Mesendoderm (in vitro differentiated cells): ENCODE measurements around the gene TNFAIP8L2.

ENCODE experiments used
- DNase-seq: peaks from one replicate; pipeline ENCODE4 v3.0.0; 2013
- H2AK5ac ChIP-seq: 2 replicates; pipeline ENCODE4 v1.6.1; 2013; ENCODE audit warnings: low read length, inconsistent platforms
- H2BK120ac ChIP-seq: 2 replicates; pipeline ENCODE4 v1.6.1; 2013; ENCODE audit warnings: low read depth, mild to moderate bottlenecking, low read length, moderate library complexity, mixed read lengths
- H2BK15ac ChIP-seq: replicated peaks from 2 replicates; pipeline ENCODE4 v1.6.1; 2013; ENCODE audit warnings: low read depth, mild to moderate bottlenecking, moderate library complexity
- H2BK5ac ChIP-seq: 2 replicates; pipeline ENCODE4 v1.6.1; 2013; ENCODE audit warnings: low read length, inconsistent platforms
- H3K18ac ChIP-seq: 2 replicates; pipeline ENCODE4 v1.6.1; 2013; ENCODE audit warnings: mild to moderate bottlenecking, low read length, mixed read lengths
- H3K23ac ChIP-seq: one replicate; pipeline ENCODE4 v1.6.1; 2013; ENCODE audit warnings: low read length
- H3K27ac ChIP-seq: 2 replicates; pipeline ENCODE4 v1.5.1; 2013; ENCODE audit warnings: low read depth, mild to moderate bottlenecking, inconsistent platforms, low read length, moderate library complexity
- H3K27me3 ChIP-seq: 2 replicates; pipeline ENCODE4 v1.6.1; 2013; ENCODE audit warnings: low read length, control low read depth, mild to moderate bottlenecking, inconsistent platforms; ENCODE audit not compliant: insufficient read depth, poor library complexity
- H3K36me3 ChIP-seq: 2 replicates; pipeline ENCODE4 v1.6.1; 2013; ENCODE audit warnings: low read length, inconsistent platforms; ENCODE audit not compliant: control insufficient read depth, insufficient read depth
- H3K4ac ChIP-seq: one replicate; pipeline ENCODE4 v1.6.1; 2013; ENCODE audit warnings: low read depth, mild to moderate bottlenecking, low read length, moderate library complexity
- H3K4me1 ChIP-seq: 2 replicates; pipeline ENCODE4 v1.6.1; 2013; ENCODE audit warnings: low read depth, low read length, inconsistent platforms; ENCODE audit not compliant: control insufficient read depth
- H3K4me2 ChIP-seq: 2 replicates; pipeline ENCODE4 v1.6.1; 2013; ENCODE audit warnings: low read length
- H3K4me3 ChIP-seq: 2 replicates; pipeline ENCODE4 v1.5.1; 2013; ENCODE audit warnings: mild to moderate bottlenecking, low read length
- H3K56ac ChIP-seq: one replicate; pipeline ENCODE4 v1.6.1; 2013; ENCODE audit warnings: low read length
- H3K79me1 ChIP-seq: 2 replicates; pipeline ENCODE4 v1.6.1; 2013; ENCODE audit warnings: low read length, inconsistent platforms
- H3K79me2 ChIP-seq: 2 replicates; pipeline ENCODE4 v1.6.1; 2013; ENCODE audit warnings: mild to moderate bottlenecking, low read length; ENCODE audit not compliant: control insufficient read depth, insufficient read depth
- H3K9ac ChIP-seq: 2 replicates; pipeline ENCODE4 v1.6.1; 2013; ENCODE audit warnings: low read length, inconsistent platforms
- H4K5ac ChIP-seq: one replicate; pipeline ENCODE4 v1.6.1; 2013; ENCODE audit warnings: low read length
- H4K8ac ChIP-seq: one replicate; pipeline ENCODE4 v1.6.1; 2013; ENCODE audit warnings: low read depth, mild to moderate bottlenecking, control low read depth, low read length, moderate library complexity
- WGBS: extraction: QIAGEN DNeasy Blood & Tissue Kit; methylation state at CpG from one replicate; pipeline ENCODE4 v1.1.7; 2013; ENCODE audit warnings: low lambda C conversion rate, missing lambda C conversion rate; ENCODE audit not compliant: insufficient coverage; ENCODE audit errors: extremely low coverage; 5-methylcytosine and 5-hydroxymethylcytosine counted together

TNFAIP8L2 gene

DNA sequence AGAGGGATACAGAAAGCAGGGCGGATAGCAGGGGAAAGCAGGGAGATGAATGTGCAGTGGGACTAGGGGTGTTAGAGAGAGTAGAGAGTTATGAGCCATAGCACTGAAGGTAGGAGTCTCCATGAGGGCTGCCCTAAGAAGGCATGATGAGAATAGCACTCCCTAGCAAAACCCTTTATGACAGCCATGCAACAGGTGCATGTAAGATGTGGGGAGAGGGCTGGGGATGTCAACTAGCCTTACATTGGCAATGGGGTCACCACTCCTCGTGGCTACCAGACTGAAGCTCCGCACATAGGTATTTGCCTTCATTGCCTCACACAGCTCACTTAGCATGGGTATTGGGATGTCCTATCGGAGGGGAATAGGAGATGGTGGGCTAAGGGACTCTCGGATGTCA is 14.7 kb downstream of the TNFAIP8L2 start:
- H3K4me3 ChIP-seq: no peak overlapping the region

DNA sequence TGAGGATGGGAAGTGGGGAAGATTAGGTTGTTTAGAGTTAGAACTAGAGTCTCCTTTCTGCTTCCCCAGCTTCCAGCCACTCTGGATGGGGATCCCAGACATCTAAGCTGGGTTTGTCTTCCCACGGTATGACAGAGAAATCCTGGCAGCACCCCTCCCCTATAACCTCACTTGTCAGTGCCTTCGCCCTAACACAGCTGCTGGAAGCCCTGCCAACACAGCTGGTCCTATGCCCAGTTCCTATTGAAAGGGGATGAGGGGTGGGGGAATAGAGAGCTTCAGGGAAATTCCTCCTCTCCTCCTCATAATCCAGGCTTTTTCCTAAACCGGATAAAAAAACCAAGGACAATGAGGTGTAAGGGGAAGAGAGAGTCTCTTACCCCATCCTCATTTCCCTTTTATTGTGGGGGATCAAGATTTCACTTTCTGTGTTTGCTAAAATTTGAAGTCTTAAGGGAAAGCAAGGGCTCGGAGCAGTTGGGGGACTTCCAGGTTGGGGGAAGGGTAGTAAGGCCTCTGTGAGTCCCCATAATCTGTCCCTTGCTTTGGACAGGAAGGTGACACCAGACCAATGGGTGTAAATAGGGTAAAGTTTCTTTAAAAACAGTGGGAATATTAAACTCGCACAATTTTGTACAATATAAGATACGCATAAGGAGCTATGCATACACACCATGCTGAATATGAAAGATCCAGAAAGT is 18.7 kb downstream of the TNFAIP8L2 start:
- H3K36me3 ChIP-seq: peaks cover 1% of the 10 kb centered on the region
- no peak overlapping the region for H2AK5ac ChIP-seq
- no peaks in the 10 kb centered on the region for H3K79me2 ChIP-seq
- H4K8ac ChIP-seq: no peak overlapping the region
- H3K27me3 ChIP-seq: no peaks in the 10 kb centered on the region
- H3K4me1 ChIP-seq: no peaks in the 10 kb centered on the region
- H3K79me1 ChIP-seq: no peaks in the 10 kb centered on the region
- no peak overlapping the region for H3K4ac ChIP-seq
- no peak overlapping the region for H3K23ac ChIP-seq
- no peak overlapping the region for H4K5ac ChIP-seq
- no peak overlapping the region for H3K4me2 ChIP-seq
- H3K27ac ChIP-seq: no peak overlapping the region
- H3K18ac ChIP-seq: no peak overlapping the region
- H3K9ac ChIP-seq: no peak overlapping the region
- H3K56ac ChIP-seq: no peak overlapping the region
- H2BK5ac ChIP-seq: no peak overlapping the region
- DNase-seq: no peak
- WGBS: no CpG with 5 or more reads among the region's 6 CpGs
- H3K4me3 ChIP-seq: no peak overlapping the region
- H2BK120ac ChIP-seq: no peak overlapping the region
- no peak overlapping the region for H2BK15ac ChIP-seq

More for the DNA sequence above, 14.7 kb downstream of the TNFAIP8L2 start:
- Histone ChIP-seq H4K5ac (no peak overlapping the region), H3K27me3 (no peaks in the 10 kb centered on the region), H3K18ac (no peak overlapping the region), H3K27ac (no peak overlapping the region), H3K79me2 (no peaks in the 10 kb centered on the region), H2BK5ac (no peak overlapping the region), H3K56ac (no peak overlapping the region), H3K23ac (no peak overlapping the region), H3K79me1 (no peaks in the 10 kb centered on the region), H3K36me3 (peaks cover 1% of the 10 kb centered on the region), H4K8ac (no peak overlapping the region), H2BK120ac (no peak overlapping the region), H3K4me2 (no peak overlapping the region), H3K4ac (no peak overlapping the region), H2BK15ac (no peak overlapping the region), H2AK5ac (no peak overlapping the region), H3K4me1 (no peaks in the 10 kb centered on the region), H3K9ac (no peak overlapping the region)
- no peak for DNase-seq
- WGBS: no CpG with 5 or more reads among the region's 5 CpGs

DNA sequence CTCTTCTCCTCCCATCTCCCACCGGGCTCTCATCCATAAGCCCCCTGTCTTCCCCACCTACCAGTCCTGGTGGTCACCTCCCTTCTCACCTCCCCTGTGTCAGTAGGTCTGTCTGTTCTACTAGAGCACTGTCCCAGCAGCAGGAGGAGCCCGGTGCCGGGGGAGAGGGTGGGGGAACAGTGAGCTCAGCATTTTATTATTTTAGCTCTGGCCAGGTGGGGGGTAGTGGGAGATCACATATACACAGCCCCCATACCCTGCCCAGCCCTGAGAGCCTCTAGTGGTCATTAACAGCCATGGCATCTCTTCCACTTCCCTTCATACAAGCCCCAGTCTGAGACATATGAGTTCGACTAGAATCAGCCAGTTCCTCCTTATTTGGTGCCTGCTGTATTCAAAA is 19.4 kb downstream of the TNFAIP8L2 start, which contains the start of gene TMOD4:
Gene TMOD4, minus strand, starts transcription at position 119 of the 400 bp plus-strand sequence. CDS start 1,106 bp downstream, outside the sequence.
- H3K79me1 ChIP-seq: no peaks in the 10 kb centered on the region
- H3K18ac ChIP-seq: no peak within 1 kb of the TSS
- H3K27me3 ChIP-seq: no peaks in the 10 kb centered on the region
- H2BK15ac ChIP-seq: no peak within 1 kb of the TSS
- no peak within 1 kb of the TSS for H3K27ac ChIP-seq
- no peak within 1 kb of the TSS for H3K4me2 ChIP-seq
- no peak within 1 kb of the TSS for H3K9ac ChIP-seq
- peak; percentile 48 for DNase-seq
- H2AK5ac ChIP-seq: no peak within 1 kb of the TSS
- H3K56ac ChIP-seq: no peak within 1 kb of the TSS
- no peak within 1 kb of the TSS for H3K4ac ChIP-seq
- H3K79me2 ChIP-seq: no peaks in the 10 kb centered on the region
- WGBS: no CpG with 5 or more reads among the region's 4 CpGs
- H3K36me3 ChIP-seq: peaks cover 1% of the 10 kb centered on the region
- H2BK5ac ChIP-seq: no peak within 1 kb of the TSS
- no peaks in the 10 kb centered on the region for H3K4me1 ChIP-seq
- H4K8ac ChIP-seq: no peak within 1 kb of the TSS
- no peak within 1 kb of the TSS for H3K23ac ChIP-seq
- H3K4me3 ChIP-seq: no peak within 1 kb of the TSS
- no peak within 1 kb of the TSS for H4K5ac ChIP-seq
- no peak within 1 kb of the TSS for H2BK120ac ChIP-seq

DNA sequence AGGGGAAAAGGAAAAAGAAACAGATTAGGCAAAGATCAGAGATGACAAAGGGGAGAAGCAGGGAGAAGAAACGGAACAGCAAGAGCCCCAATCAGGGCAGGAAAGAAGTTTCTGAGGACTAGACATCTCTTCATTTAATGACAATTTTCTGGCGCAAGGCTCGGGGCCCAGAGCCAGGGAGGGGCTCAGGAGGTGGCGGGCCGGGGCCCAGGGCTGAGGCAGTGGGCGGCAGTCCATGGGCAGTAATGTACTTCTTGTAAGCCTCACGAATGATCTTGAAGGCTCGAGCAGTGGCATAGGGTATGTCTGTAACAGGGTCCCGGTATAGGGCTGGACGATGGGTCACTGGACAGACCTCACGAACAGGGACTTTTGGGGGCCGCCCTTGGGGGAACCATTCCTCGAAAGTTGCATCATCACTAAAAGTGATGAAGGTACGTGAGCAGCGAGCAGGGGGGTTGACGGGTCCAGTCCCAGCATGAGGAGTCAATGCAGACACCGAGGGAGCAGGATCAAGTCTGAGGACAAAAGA is 20.1 kb downstream of the TNFAIP8L2 start:
- Histone ChIP-seq H3K27me3 (no peaks in the 10 kb centered on the region), H3K23ac (no peak overlapping the region), H3K4me3 (no peak overlapping the region), H3K79me2 (no peaks in the 10 kb centered on the region), H2BK5ac (no peak overlapping the region), H3K9ac (no peak overlapping the region), H2AK5ac (no peak overlapping the region), H3K79me1 (no peaks in the 10 kb centered on the region), H3K56ac (no peak overlapping the region), H3K4me2 (no peak overlapping the region), H3K27ac (no peak overlapping the region), H4K5ac (no peak overlapping the region), H2BK15ac (no peak overlapping the region), H2BK120ac (no peak overlapping the region), H3K36me3 (peaks cover 4% of the 10 kb centered on the region), H3K18ac (no peak overlapping the region), H3K4ac (no peak overlapping the region), H4K8ac (no peak overlapping the region), H3K4me1 (no peaks in the 10 kb centered on the region)
- no peak for DNase-seq
- no CpG with 5 or more reads among the region's 17 CpGs for WGBS

DNA sequence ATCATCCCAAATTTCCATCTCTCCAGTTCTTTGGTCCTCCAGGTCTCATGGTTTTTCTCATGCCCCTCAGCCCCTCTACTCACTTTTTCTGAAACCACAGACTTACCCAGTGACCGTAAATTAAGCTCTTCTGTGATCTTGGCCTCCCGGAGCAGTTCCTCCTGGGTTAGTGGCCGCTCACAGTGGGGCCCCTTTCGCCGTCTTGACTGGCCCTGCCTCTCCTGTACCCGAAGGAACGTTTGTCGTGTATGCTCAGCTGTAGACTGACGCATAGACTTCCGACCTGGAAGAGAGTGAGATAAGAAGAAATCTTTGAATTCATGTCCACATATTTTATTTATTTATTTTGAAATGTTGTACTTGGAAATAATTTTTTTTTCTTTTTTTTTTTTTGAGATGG is 27.8 kb downstream of the TNFAIP8L2 start:
- Histone ChIP-seq H3K9ac (no peak overlapping the region), H3K79me1 (peaks cover 8% of the 10 kb centered on the region), H4K8ac (no peak overlapping the region), H3K4me2 (no peak overlapping the region), H3K4me1 (no peaks in the 10 kb centered on the region), H3K27me3 (no peaks in the 10 kb centered on the region), H2BK5ac (no peak overlapping the region), H3K4me3 (no peak overlapping the region), H2BK15ac (no peak overlapping the region), H3K36me3 (peaks cover 11% of the 10 kb centered on the region), H3K18ac (no peak overlapping the region), H2AK5ac (no peak overlapping the region), H2BK120ac (no peak overlapping the region), H4K5ac (no peak overlapping the region), H3K79me2 (peaks cover 9% of the 10 kb centered on the region), H3K4ac (no peak overlapping the region), H3K23ac (no peak overlapping the region), H3K56ac (no peak overlapping the region), H3K27ac (no peak overlapping the region)
- DNase-seq: no peak
- WGBS: no CpG with 5 or more reads among the region's 10 CpGs
